H9 (cell line): Measurements from ENCODE around the gene YIPF3. TPM values are rescaled to one million over a fixed set of nuclear protein-coding genes. Genes with fewer than 3 reads are reported as not detected.
A peak's percentile ranks its signal among the peaks of the same experiment; 100 is the strongest.

Experiments used
- DNase-seq: peaks from one replicate; pipeline ENCODE4 v3.0.0-alpha.2; 2017
- H2AFZ ChIP-seq: one replicate; pipeline ENCODE4 v1.6.1; 2013; ENCODE audit warnings: mild to moderate bottlenecking, low read length, control low read depth, moderate library complexity
- H2AK5ac ChIP-seq: 2 replicates; pipeline ENCODE4 v1.6.1; 2013; ENCODE audit warnings: low read length, control low read depth, mixed read lengths; ENCODE audit not compliant: insufficient read length
- H2BK120ac ChIP-seq: one replicate; pipeline ENCODE4 v1.6.1; 2013; ENCODE audit warnings: low read depth, mild to moderate bottlenecking, low read length, control low read depth, inconsistent platforms; ENCODE audit not compliant: poor library complexity, severe bottlenecking
- H2BK12ac ChIP-seq: 2 replicates; pipeline ENCODE4 v1.6.1; 2013; ENCODE audit warnings: low read length, control low read depth, mixed read lengths, low read depth; ENCODE audit not compliant: insufficient read length
- H2BK15ac ChIP-seq: 2 replicates; pipeline ENCODE4 v1.6.1; 2013; ENCODE audit warnings: low read depth, low read length, control low read depth
- H2BK20ac ChIP-seq: one replicate; pipeline ENCODE4 v1.6.1; 2013; ENCODE audit warnings: low read depth, mild to moderate bottlenecking, low read length, control low read depth, inconsistent platforms; ENCODE audit not compliant: poor library complexity, severe bottlenecking
- H2BK5ac ChIP-seq: 2 replicates; pipeline ENCODE4 v1.6.1; 2013; ENCODE audit warnings: low read length, control low read depth, mixed read lengths; ENCODE audit not compliant: insufficient read length
- H3K14ac ChIP-seq: 2 replicates; pipeline ENCODE4 v1.6.1; 2013; ENCODE audit warnings: low read length, control low read depth; ENCODE audit not compliant: insufficient read depth
- H3K18ac ChIP-seq: 2 replicates; pipeline ENCODE4 v1.6.1; 2013; ENCODE audit warnings: low read depth, mild to moderate bottlenecking, mixed read lengths, low read length, control low read depth; ENCODE audit not compliant: insufficient read length
- H3K23ac ChIP-seq: 2 replicates; pipeline ENCODE4 v1.6.1; 2013; ENCODE audit warnings: low read length, control low read depth, mixed read lengths, low read depth; ENCODE audit not compliant: insufficient read length
- H3K23me2 ChIP-seq: 2 replicates; pipeline ENCODE4 v1.6.1; 2013; ENCODE audit warnings: low read depth, mild to moderate bottlenecking, mixed read lengths, low read length, control low read depth; ENCODE audit not compliant: insufficient read length, poor library complexity, severe bottlenecking
- H3K27ac ChIP-seq: 2 replicates; pipeline ENCODE4 v1.5.1; 2013; ENCODE audit warnings: low read length, control low read depth, mixed read lengths, low read depth; ENCODE audit not compliant: insufficient read length
- H3K27me3 ChIP-seq: 2 replicates; pipeline ENCODE4 v1.6.1; 2013; ENCODE audit warnings: low read length, control low read depth, inconsistent platforms; ENCODE audit not compliant: insufficient read depth
- H3K4ac ChIP-seq: 2 replicates; pipeline ENCODE4 v1.6.1; 2013; ENCODE audit warnings: low read depth, mild to moderate bottlenecking, control low read depth, inconsistent platforms, low read length, moderate library complexity
- H3K4me1 ChIP-seq: 2 replicates; pipeline ENCODE4 v1.6.1; 2013; ENCODE audit warnings: low read length, control low read depth, inconsistent platforms; ENCODE audit not compliant: insufficient read depth
- H3K4me2 ChIP-seq: 2 replicates; pipeline ENCODE4 v1.6.1; 2013; ENCODE audit warnings: low read length, control low read depth, mixed read lengths; ENCODE audit not compliant: insufficient read length, insufficient read depth
- H3K56ac ChIP-seq: 2 replicates; pipeline ENCODE4 v1.6.1; 2013; ENCODE audit warnings: low read depth, mild to moderate bottlenecking, mixed read lengths, low read length, control low read depth; ENCODE audit not compliant: insufficient read length
- H3K79me1 ChIP-seq: 2 replicates; pipeline ENCODE4 v1.6.1; 2013; ENCODE audit warnings: low read depth, mild to moderate bottlenecking, moderate library complexity, low read length, control low read depth, inconsistent platforms; ENCODE audit not compliant: insufficient read depth, poor library complexity, severe bottlenecking
- H3K79me2 ChIP-seq: 2 replicates; pipeline ENCODE4 v1.6.1; 2013; ENCODE audit warnings: low read length, control low read depth, inconsistent platforms; ENCODE audit not compliant: insufficient read depth
- H3K9ac ChIP-seq: 2 replicates; pipeline ENCODE4 v1.6.1; 2013; ENCODE audit warnings: low read length, control low read depth, mixed read lengths; ENCODE audit not compliant: insufficient read length; ENCODE audit errors: extremely low read depth
- H3K9me3 ChIP-seq: one replicate; pipeline ENCODE4 v1.6.1; 2013; ENCODE audit warnings: low read depth, low read length, inconsistent platforms; ENCODE audit not compliant: control insufficient read depth
- H3T11ph ChIP-seq: one replicate; pipeline ENCODE4 v1.6.1; 2013; ENCODE audit warnings: mild to moderate bottlenecking, low read length, control low read depth, inconsistent platforms
- H4K20me1 ChIP-seq: one replicate; pipeline ENCODE4 v1.6.1; 2013; ENCODE audit not compliant: control insufficient read depth, insufficient read length, insufficient read depth
- H4K5ac ChIP-seq: 2 replicates; pipeline ENCODE4 v1.6.1; 2013; ENCODE audit warnings: low read depth, mild to moderate bottlenecking, mixed read lengths, low read length, control low read depth; ENCODE audit not compliant: insufficient read length
- H4K8ac ChIP-seq: replicated peaks from 2 replicates; pipeline ENCODE4 v1.6.1; 2013; ENCODE audit warnings: low read length, control low read depth, mixed read lengths, low read depth; ENCODE audit not compliant: insufficient read length
- H4K91ac ChIP-seq: 2 replicates; pipeline ENCODE4 v1.6.1; 2013; ENCODE audit warnings: low read depth, mild to moderate bottlenecking, moderate library complexity, mixed read lengths, low read length, control low read depth; ENCODE audit not compliant: insufficient read length
- H3K27ac Mint-ChIP-seq, 3 experiments: 2 replicates in 2 of 3; 3 replicates in 1 of 3; pipeline ENCODE4 v1.8.0; 2020 to 2021; ENCODE audit warnings: mixed read lengths in 3 of 3, mild to moderate bottlenecking in 1 of 3, moderate library complexity in 1 of 3
- H3K27me3 Mint-ChIP-seq: 2 replicates; pipeline ENCODE4 v1.8.0; 2021; ENCODE audit warnings: low read depth, mild to moderate bottlenecking, moderate library complexity, mixed read lengths
- H3K36me3 Mint-ChIP-seq, 3 experiments: 2 replicates in 2 of 3; 3 replicates in 1 of 3; pipeline ENCODE4 v1.8.0; 2020 to 2021; ENCODE audit warnings: low read depth in 3 of 3, mixed read lengths in 3 of 3; ENCODE audit not compliant: insufficient read depth in 1 of 3
- H3K4me1 Mint-ChIP-seq, 2 experiments: 2 replicates each; pipeline ENCODE4 v1.8.0; 2020; ENCODE audit warnings: mixed read lengths in 2 of 2
- H3K4me3 Mint-ChIP-seq, 2 experiments: 2 replicates in 1 of 2; 3 replicates in 1 of 2; pipeline ENCODE4 v1.8.0; 2020 to 2021; ENCODE audit warnings: mild to moderate bottlenecking in 2 of 2, mixed read lengths in 2 of 2, moderate library complexity in 1 of 2
- H3K9me3 Mint-ChIP-seq, 2 experiments: 2 replicates in 1 of 2; 3 replicates in 1 of 2; pipeline ENCODE4 v1.8.0; 2020; ENCODE audit warnings: mild to moderate bottlenecking in 2 of 2, mixed read lengths in 2 of 2, moderate library complexity in 1 of 2
- WGBS: extraction: QIAGEN DNeasy Blood & Tissue Kit; methylation state at CpG from one replicate; pipeline ENCODE4 v1.1.7; 2013; ENCODE audit warnings: missing lambda C conversion rate, low lambda C conversion rate, mixed read lengths; ENCODE audit not compliant: insufficient read length; ENCODE audit errors: extremely low coverage; 5-methylcytosine and 5-hydroxymethylcytosine counted together
- total RNA-seq: library from RNA; stranded (reverse); gene quantifications from 2 replicates; pipeline ENCODE4 v1.2.1, GENCODE V29; 2021
- TF ChIP-seq, protein P1 (sequence below): fragments of 200-600 bp; sonication (generic); conservative IDR thresholded peaks from 3 replicates; pipeline ENCODE4 v1.8.0; 2021; ENCODE audit warnings: antibody characterized with exemption, mild to moderate bottlenecking

The YIPF3 gene
- total RNA-seq, 1 experiment from 2014 or later = 84.5 TPM

DNA sequence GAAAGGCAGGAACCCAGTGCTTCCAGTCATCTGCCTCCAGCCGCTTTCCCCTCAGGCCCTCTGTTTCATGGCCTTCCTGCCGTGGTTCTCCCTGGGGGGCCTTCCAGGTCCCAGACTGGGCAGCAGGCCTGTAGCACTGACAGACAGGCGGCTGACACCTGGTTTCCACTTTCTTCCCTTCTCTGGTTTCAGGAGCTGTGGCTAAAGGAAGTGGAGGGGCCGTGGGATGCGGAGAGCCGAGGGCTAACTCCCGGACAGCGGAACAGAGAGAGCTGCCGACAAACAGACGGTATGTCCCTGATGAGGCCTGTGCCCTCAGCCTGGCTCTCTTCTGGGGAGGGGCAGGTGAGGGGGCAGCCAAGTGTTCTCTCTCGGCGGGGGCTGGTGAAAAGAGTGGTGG lies 19.0 kb downstream of the YIPF3 start:
- Histone ChIP-seq H3K79me1 (peaks cover 2% of the 10 kb centered on the region), H2BK5ac (no peak overlapping the region), H3K4ac (no peak overlapping the region), H3K27ac (no peak overlapping the region), H2AK5ac (no peak overlapping the region), H2BK20ac (no peak overlapping the region), H3K4me1 (peaks cover 3% of the 10 kb centered on the region; the same call in 1 of the 2 replicates), H3K9me3 (no peaks in the 10 kb centered on the region), H4K8ac (no peak overlapping the region), H2BK120ac (no peak overlapping the region), H4K5ac (no peak overlapping the region), H3K27me3 (no peaks in the 10 kb centered on the region), H4K20me1 (peaks cover 2% of the 10 kb centered on the region), H3K14ac (no peak overlapping the region), H3K9ac (no peak overlapping the region), H3K23me2 (no peaks in the 10 kb centered on the region), H3K79me2 (no peaks in the 10 kb centered on the region; the same call in 1 of the 2 replicates), H4K91ac (no peak overlapping the region), H3T11ph (no peak overlapping the region), H2AFZ (no peak overlapping the region), H3K56ac (no peak overlapping the region), H3K18ac (no peak overlapping the region), H2BK12ac (no peak overlapping the region), H3K4me2 (no peak overlapping the region), H3K23ac (no peak overlapping the region), H2BK15ac (no peak overlapping the region)
- TF ChIP-seq, protein P1, sequence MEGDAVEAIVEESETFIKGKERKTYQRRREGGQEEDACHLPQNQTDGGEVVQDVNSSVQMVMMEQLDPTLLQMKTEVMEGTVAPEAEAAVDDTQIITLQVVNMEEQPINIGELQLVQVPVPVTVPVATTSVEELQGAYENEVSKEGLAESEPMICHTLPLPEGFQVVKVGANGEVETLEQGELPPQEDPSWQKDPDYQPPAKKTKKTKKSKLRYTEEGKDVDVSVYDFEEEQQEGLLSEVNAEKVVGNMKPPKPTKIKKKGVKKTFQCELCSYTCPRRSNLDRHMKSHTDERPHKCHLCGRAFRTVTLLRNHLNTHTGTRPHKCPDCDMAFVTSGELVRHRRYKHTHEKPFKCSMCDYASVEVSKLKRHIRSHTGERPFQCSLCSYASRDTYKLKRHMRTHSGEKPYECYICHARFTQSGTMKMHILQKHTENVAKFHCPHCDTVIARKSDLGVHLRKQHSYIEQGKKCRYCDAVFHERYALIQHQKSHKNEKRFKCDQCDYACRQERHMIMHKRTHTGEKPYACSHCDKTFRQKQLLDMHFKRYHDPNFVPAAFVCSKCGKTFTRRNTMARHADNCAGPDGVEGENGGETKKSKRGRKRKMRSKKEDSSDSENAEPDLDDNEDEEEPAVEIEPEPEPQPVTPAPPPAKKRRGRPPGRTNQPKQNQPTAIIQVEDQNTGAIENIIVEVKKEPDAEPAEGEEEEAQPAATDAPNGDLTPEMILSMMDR = no peak
- H3K27ac Mint-ChIP-seq = peak overlapping the region in 1 of 3 experiments; percentile 93; a peak in 1 of 7 replicates
- peaks cover 19 to 50% (median 48%) of the 10 kb centered on the region in 3 experiments for H3K36me3 Mint-ChIP-seq
- no peak overlapping the region for H3K4me3 Mint-ChIP-seq
- no CpG with 5 or more reads among the region's 12 CpGs for WGBS
- no peaks in the 10 kb centered on the region for H3K27me3 Mint-ChIP-seq
- no peak for DNase-seq
- peaks cover 21% of the 10 kb centered on the region in 2 experiments for H3K4me1 Mint-ChIP-seq
- no peaks in the 10 kb centered on the region for H3K9me3 Mint-ChIP-seq
